Measurements from ENCODE around the gene SERPINA5. TPM values are rescaled to one million over a fixed set of nuclear protein-coding genes. Genes with fewer than 3 reads are reported as not detected.
A peak's percentile ranks its signal among the peaks of the same experiment; 100 is the strongest.

The SERPINA5 gene
- polyA plus RNA-seq, 1 experiment = not detected

DNA sequence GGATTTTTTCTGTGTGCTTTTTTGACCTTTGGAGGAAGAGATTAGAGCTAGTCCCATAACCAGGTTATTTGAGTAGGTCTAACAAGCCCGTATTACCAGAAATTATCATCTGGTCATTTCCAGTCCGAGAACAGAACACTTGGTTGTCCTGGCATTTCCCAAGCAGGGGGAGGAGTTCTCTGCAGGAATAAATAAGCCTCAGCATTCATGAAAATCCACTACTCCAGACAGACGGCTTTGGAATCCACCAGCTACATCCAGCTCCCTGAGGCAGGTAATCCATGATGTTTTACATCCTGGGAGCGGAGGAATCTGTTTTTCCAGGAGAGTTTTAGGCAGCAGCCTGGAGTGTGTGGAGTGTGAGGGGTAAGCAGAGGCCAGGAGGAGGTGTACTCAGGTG is 30.9 kb downstream of the SERPINA5 start, which contains the start of gene SERPINA3:
TSS of gene SERPINA3 (plus strand) at position 218 of the 400 bp plus-strand sequence. CDS start 2,051 bp downstream, outside the sequence.
- H3K9me3 ChIP-seq (ENCODE audit: control insufficient read depth, insufficient read depth, low read length) = peaks cover 8% of the 10 kb centered on the region
- POLR2A ChIA-PET = interaction anchor here (3.1 kb wide), 1 partner anchor 11 kb away, joined by 16 read pairs; no protein-coding TSS in a partner anchor
- DNase-seq (ENCODE audit: low read depth, low spot score) = no peak
- H3K4me3 ChIP-seq (ENCODE audit: low read depth, low read length) = no peak within 1 kb of the TSS
- CTCF ChIA-PET = no interaction called here
- H3K27me3 ChIP-seq (ENCODE audit: control insufficient read depth, insufficient read depth, low read length) = no peaks in the 10 kb centered on the region
- TF ChIP-seq, protein P1, sequence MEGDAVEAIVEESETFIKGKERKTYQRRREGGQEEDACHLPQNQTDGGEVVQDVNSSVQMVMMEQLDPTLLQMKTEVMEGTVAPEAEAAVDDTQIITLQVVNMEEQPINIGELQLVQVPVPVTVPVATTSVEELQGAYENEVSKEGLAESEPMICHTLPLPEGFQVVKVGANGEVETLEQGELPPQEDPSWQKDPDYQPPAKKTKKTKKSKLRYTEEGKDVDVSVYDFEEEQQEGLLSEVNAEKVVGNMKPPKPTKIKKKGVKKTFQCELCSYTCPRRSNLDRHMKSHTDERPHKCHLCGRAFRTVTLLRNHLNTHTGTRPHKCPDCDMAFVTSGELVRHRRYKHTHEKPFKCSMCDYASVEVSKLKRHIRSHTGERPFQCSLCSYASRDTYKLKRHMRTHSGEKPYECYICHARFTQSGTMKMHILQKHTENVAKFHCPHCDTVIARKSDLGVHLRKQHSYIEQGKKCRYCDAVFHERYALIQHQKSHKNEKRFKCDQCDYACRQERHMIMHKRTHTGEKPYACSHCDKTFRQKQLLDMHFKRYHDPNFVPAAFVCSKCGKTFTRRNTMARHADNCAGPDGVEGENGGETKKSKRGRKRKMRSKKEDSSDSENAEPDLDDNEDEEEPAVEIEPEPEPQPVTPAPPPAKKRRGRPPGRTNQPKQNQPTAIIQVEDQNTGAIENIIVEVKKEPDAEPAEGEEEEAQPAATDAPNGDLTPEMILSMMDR (IDR thresholded peaks at IDR 0.05; ENCODE audit: low read depth, low read length) = no peak
- peak within 1 kb of the TSS; percentile 57 for H3K27ac ChIP-seq (ENCODE audit: low read depth, low read length)

GRCh38 chr14:94612580-94613554 is 31.6 kb downstream of the SERPINA5 start:
- CTCF ChIA-PET = interaction anchor here (0.6 kb wide), 1 partner anchor 818 kb away, joined by 4 read pairs; no protein-coding TSS in a partner anchor
- peaks cover 11% of the 10 kb centered on the region for H3K9me3 ChIP-seq (ENCODE audit: control insufficient read depth, insufficient read depth, low read length)
- H3K27me3 ChIP-seq (ENCODE audit: control insufficient read depth, insufficient read depth, low read length) = no peaks in the 10 kb centered on the region
- peak overlapping the region; percentile 57 for H3K27ac ChIP-seq (ENCODE audit: low read depth, low read length)
- no peak overlapping the region for H3K4me3 ChIP-seq (ENCODE audit: low read depth, low read length)
- POLR2A ChIA-PET = interaction anchor here (3.1 kb wide), 1 partner anchor 12 kb away, joined by 16 read pairs; no protein-coding TSS in a partner anchor
- DNase-seq (ENCODE audit: low read depth, low spot score) = no peak
- TF ChIP-seq, protein P1 (IDR thresholded peaks at IDR 0.05; ENCODE audit: low read depth, low read length) = no peak

- H3K27ac ChIP-seq (ENCODE audit: low read depth, low read length) = no peak overlapping the region
- TF ChIP-seq, protein P1 (IDR thresholded peaks at IDR 0.05; ENCODE audit: low read depth, low read length) = no peak
- DNase-seq (ENCODE audit: low read depth, low spot score) = no peak
- H3K9me3 ChIP-seq (ENCODE audit: control insufficient read depth, insufficient read depth, low read length) = peaks cover 20% of the 10 kb centered on the region
- ChIA-PET CTCF (interaction anchor here (0.6 kb wide), 1 partner anchor 817 kb away, joined by 4 read pairs; no protein-coding TSS in a partner anchor), POLR2A (no interaction called here)
- no peaks in the 10 kb centered on the region for H3K27me3 ChIP-seq (ENCODE audit: control insufficient read depth, insufficient read depth, low read length)
- no peak overlapping the region for H3K4me3 ChIP-seq (ENCODE audit: low read depth, low read length)
These were observed 32.8 kb downstream of the SERPINA5 start for GRCh38 chr14:94613720-94614644.

- Histone ChIP-seq H3K9me3 (ENCODE audit: control insufficient read depth, insufficient read depth, low read length) (peaks cover 25% of the 10 kb centered on the region), H3K27me3 (ENCODE audit: control insufficient read depth, insufficient read depth, low read length) (no peaks in the 10 kb centered on the region), H3K4me3 (ENCODE audit: low read depth, low read length) (no peak overlapping the region), H3K27ac (ENCODE audit: low read depth, low read length) (no peak overlapping the region)
- no peak for DNase-seq (ENCODE audit: low read depth, low spot score)
- TF ChIP-seq, protein P1 (IDR thresholded peaks at IDR 0.05; ENCODE audit: low read depth, low read length) = no peak
- ChIA-PET CTCF (no interaction called here), POLR2A (no interaction called here)
These were observed 33.6 kb downstream of the SERPINA5 start for GRCh38 chr14:94614802-94615201.

All from AG04450 (cell line).